Tibial nerve (tissue), 4 donors: ENCODE data around the gene EFCAB6. TPM values are rescaled to one million over a fixed set of nuclear protein-coding genes. Genes with fewer than 3 reads are reported as not detected.
A peak's percentile ranks its signal among the peaks of the same experiment; 100 is the strongest.

Source experiments
- DNase-seq, 2 donors: peaks; one replicate each; pipeline ENCODE4 v3.0.0-alpha.2; 2019; ENCODE audit warnings: low spot score in 2 of 2
- H3K27ac ChIP-seq, 4 donors: fragments of 200-600 bp; sonication (generic) in 3 of 4; one replicate each; pipeline ENCODE4 v1.5.1; 2017 to 2019; ENCODE audit warnings: mild to moderate bottlenecking in 1 of 4
- H3K27me3 ChIP-seq, 2 donors: fragments of 200-600 bp; sonication (generic) in 1 of 2; one replicate each; pipeline versions ENCODE4 v1.5.1 to v1.6.0; 2017 to 2019
- H3K36me3 ChIP-seq, 3 donors: fragments of 200-600 bp; sonication (generic); one replicate each; pipeline ENCODE4 v1.5.1; 2018 to 2019
- H3K4me1 ChIP-seq, 4 donors: fragments of 200-600 bp; sonication (generic) in 3 of 4; one replicate each; pipeline ENCODE4 v1.5.1; 2017 to 2019
- H3K4me3 ChIP-seq, 4 donors: fragments of 200-600 bp; sonication (generic) in 3 of 4; one replicate each; pipeline ENCODE4 v1.5.1; 2017 to 2019; ENCODE audit warnings: mild to moderate bottlenecking in 1 of 4, moderate library complexity in 1 of 4
- H3K9me3 ChIP-seq, 4 donors: fragments of 200-600 bp; sonication (generic) in 3 of 4; one replicate each; pipeline ENCODE4 v1.5.1; 2017 to 2019
- CTCF ChIP-seq, 5 experiments: fragments of 200-600 bp in 3 of 5; fragments of 450-650 bp in 2 of 5; sonication (generic) in 3 of 5; IDR thresholded peaks; one replicate each; pipeline ENCODE4 v1.5.1; 2016 to 2019; ENCODE audit warnings: antibody characterized with exemption in 5 of 5, mild to moderate bottlenecking in 3 of 5, moderate library complexity in 2 of 5
- EP300 ChIP-seq, 2 donors: sonication (generic); formaldehyde crosslinking; IDR thresholded peaks; one replicate each; pipeline ENCODE4 v1.6.1; 2017; ENCODE audit warnings: antibody characterized with exemption in 2 of 2, mild to moderate bottlenecking in 1 of 2
- POLR2A ChIP-seq, 2 donors: fragments of 450-650 bp; IDR thresholded peaks; one replicate each; pipeline ENCODE4 v1.6.1; 2017; ENCODE audit warnings: antibody characterized with exemption in 2 of 2, mild to moderate bottlenecking in 2 of 2, moderate library complexity in 2 of 2
- WGBS, 2 donors: methylation state at CpG; one replicate each; pipeline ENCODE4 v1.1.5; 2018; 5-methylcytosine and 5-hydroxymethylcytosine counted together
- total RNA-seq, 4 donors: library from RNA; depleted of rRNA; stranded (reverse); fragments of >200 nt; gene quantifications; one replicate each; pipeline ENCODE4 v1.1.0, GENCODE V29; 2016

The EFCAB6 gene
- total RNA-seq, 4 donors from 2014 or later = 3.3 to 9.2 (median 6.8) TPM

- DNase-seq = no peak
- H3K36me3 ChIP-seq = peaks cover 0 to 19% (median 0%) of the 10 kb centered on the region in 3 donors
- no peaks in the 10 kb centered on the region for H3K4me1 ChIP-seq
- WGBS, 2 donors = 83 to 92% methylated on average over 12 of the region's 12 CpGs
- H3K9me3 ChIP-seq = no peaks in the 10 kb centered on the region
- no peak overlapping the region for H3K4me3 ChIP-seq
- H3K27me3 ChIP-seq = peaks cover 0 to 37% of the 10 kb centered on the region in 2 donors
- no peak for TF ChIP-seq CTCF (IDR thresholded peaks at IDR 0.05)
- TF ChIP-seq EP300 (IDR thresholded peaks at IDR 0.05) = no peak
- TF ChIP-seq POLR2A (IDR thresholded peaks at IDR 0.05) = no peak
- H3K27ac ChIP-seq = no peak overlapping the region
These were observed 7.4 kb upstream of the EFCAB6 start for GRCh38 chr22:43819421-43819921.

- no peaks in the 10 kb centered on the region for H3K4me1 ChIP-seq
- TF ChIP-seq CTCF (IDR thresholded peaks at IDR 0.05) (no peak), POLR2A (IDR thresholded peaks at IDR 0.05) (no peak), EP300 (IDR thresholded peaks at IDR 0.05) (no peak)
- 88 to 89% methylated on average over 11 of the region's 11 CpGs for WGBS, 2 donors
- no peak overlapping the region for H3K4me3 ChIP-seq
- H3K36me3 ChIP-seq = peaks cover 0 to 24% (median 0%) of the 10 kb centered on the region in 3 donors
- DNase-seq = no peak
- no peak overlapping the region for H3K27ac ChIP-seq
- H3K27me3 ChIP-seq = peaks cover 0 to 35% of the 10 kb centered on the region in 2 donors
- H3K9me3 ChIP-seq = no peaks in the 10 kb centered on the region
These were observed 6.9 kb upstream of the EFCAB6 start for GRCh38 chr22:43818981-43819380.

- TF ChIP-seq CTCF (IDR thresholded peaks at IDR 0.05) (no peak), EP300 (IDR thresholded peaks at IDR 0.05) (no peak), POLR2A (IDR thresholded peaks at IDR 0.05) (no peak)
- H3K36me3 ChIP-seq = peaks cover 0 to 24% (median 0%) of the 10 kb centered on the region in 3 donors
- peaks cover 0 to 23% of the 10 kb centered on the region in 2 donors for H3K27me3 ChIP-seq
- H3K9me3 ChIP-seq = no peaks in the 10 kb centered on the region
- peaks cover 0 to 9% (median 7%) of the 10 kb centered on the region in 4 donors for H3K4me1 ChIP-seq
- H3K27ac ChIP-seq = no peak overlapping the region
- WGBS, 2 donors = 92 to 93% methylated on average over 9 of the region's 9 CpGs
- DNase-seq = no peak
- no peak overlapping the region for H3K4me3 ChIP-seq
These were observed 5.3 kb upstream of the EFCAB6 start for GRCh38 chr22:43817402-43817801.

- 96 to 97% methylated on average over 5 of the region's 5 CpGs for WGBS, 2 donors
- TF ChIP-seq CTCF (IDR thresholded peaks at IDR 0.05) = no peak
- no peak for TF ChIP-seq EP300 (IDR thresholded peaks at IDR 0.05)
- no peak for TF ChIP-seq POLR2A (IDR thresholded peaks at IDR 0.05)
- no peaks in the 10 kb centered on the region for H3K9me3 ChIP-seq
- no peak overlapping the region for H3K27ac ChIP-seq
- no peaks in the 10 kb centered on the region for H3K27me3 ChIP-seq
- peaks cover 0 to 16% (median 9%) of the 10 kb centered on the region in 4 donors for H3K4me1 ChIP-seq
- H3K4me3 ChIP-seq = no peak overlapping the region
- no peak for DNase-seq
- H3K36me3 ChIP-seq = peaks cover 0 to 24% (median 0%) of the 10 kb centered on the region in 3 donors
These were observed 2.2 kb upstream of the EFCAB6 start for GRCh38 chr22:43814264-43814663.

- no peak for DNase-seq
- Histone ChIP-seq H3K4me3 (peak overlapping the region; percentile 87 to 94 (median 91)), H3K27ac (peak overlapping the region in 2 of 4 donors; percentile 82 to 87), H3K4me1 (peaks cover 0 to 16% (median 9%) of the 10 kb centered on the region in 4 donors), H3K9me3 (no peaks in the 10 kb centered on the region), H3K36me3 (peaks cover 0 to 24% (median 0%) of the 10 kb centered on the region in 3 donors), H3K27me3 (no peaks in the 10 kb centered on the region)
- 6 to 15% methylated on average over 6 of the region's 6 CpGs for WGBS, 2 donors
- no peak for TF ChIP-seq POLR2A (IDR thresholded peaks at IDR 0.05)
- no peak for TF ChIP-seq CTCF (IDR thresholded peaks at IDR 0.05)
- TF ChIP-seq EP300 (IDR thresholded peaks at IDR 0.05) = no peak
These were observed 785 bp upstream of the EFCAB6 start for GRCh38 chr22:43812890-43813289.
